Measurements from ENCODE around the gene ADCY10.

DNA sequence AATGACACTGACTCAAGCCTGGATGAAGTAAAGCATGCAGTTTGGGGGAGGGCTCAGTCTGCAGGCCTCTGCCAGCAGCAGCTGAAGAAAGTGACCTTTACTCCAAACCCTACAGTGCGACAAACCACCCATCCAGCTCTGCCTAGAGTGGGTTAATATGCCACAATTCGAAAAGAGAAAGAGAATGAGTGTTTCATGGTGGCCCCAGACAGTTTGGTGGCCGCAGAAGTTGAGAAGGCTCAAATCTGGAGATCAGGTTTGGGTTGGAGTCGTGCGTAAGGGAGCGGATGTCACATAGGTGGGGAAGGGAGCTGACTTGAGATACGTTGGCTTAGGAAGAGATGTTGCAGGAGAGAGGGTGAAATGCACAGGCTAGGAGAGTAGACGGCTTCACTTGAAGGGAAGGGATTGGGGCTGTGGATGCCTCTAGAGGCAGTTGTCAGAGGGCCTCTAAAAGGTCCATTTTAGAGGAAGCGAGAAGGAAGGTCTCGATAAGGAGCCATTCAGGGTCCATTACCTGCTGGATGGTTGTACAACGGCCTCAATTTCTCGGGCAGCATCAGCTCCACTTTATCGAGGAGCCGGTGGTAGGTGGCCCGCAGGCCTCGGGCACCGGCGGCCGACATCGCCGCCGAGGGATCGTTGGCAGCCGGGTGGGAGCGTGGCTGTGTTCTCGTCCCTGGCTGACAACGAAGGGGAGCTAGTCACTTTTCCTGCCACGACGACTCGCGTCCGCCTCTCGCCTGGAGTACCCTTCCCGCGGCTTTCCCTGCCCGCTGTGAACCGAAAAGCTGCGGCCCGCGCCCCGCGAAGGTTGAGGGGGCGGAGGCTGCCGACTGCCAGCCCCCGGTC, 21.5 kb upstream of the ADCY10 start:
- no peak for TF ChIP-seq POLR2A (IDR thresholded peaks at IDR 0.05; ENCODE audit: low read length)
- TF ChIP-seq GATA1 (IDR thresholded peaks at IDR 0.05; ENCODE audit: low read depth, low read length), result no peak
